WI38 (cell line): ENCODE data around the gene MRGPRF.

Experiments used
- H3K4me3 ChIP-seq: 2 replicates; pipeline ENCODE4 v1.5.1; 2011; ENCODE audit warnings: low read depth, mild to moderate bottlenecking, control low read depth, low read length
- CTCF ChIP-seq: IDR thresholded peaks from 2 replicates; pipeline ENCODE4 v1.5.1; 2012; ENCODE audit warnings: low read depth, mild to moderate bottlenecking, control low read depth, low read length

Gene MRGPRF

DNA sequence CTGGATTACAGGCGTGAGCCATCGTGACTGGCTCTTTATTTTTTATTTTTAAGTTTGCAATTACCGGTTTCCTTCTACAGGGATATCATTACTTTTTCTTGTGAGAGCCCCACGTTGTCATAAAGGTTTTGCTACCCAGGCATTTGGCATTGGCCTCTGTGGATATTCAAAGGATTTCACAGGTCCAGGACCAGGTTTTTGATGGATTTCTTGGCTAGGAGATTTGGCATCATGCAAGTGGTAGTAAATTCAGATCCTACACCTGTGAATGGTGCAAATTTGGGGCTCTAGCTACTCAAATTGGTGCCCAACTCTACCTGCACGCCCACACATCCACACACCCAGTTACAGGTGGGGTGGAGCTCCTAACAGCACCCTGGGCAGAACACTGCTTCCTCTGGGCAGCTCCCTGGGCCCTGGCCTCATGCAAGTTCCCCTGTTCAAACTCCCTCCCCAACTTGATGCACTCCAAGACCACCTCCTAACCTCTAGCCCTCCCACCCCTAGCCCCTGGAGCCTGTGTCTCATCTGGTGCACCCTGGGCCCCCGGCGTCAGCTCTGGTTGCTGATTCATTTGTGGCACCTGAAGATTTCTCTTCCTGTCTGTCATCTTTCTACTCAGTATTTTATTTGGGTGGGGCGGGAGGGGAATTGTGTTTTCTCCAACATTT lies 23.0 kb downstream of the MRGPRF start:
- no peak for TF ChIP-seq CTCF
- no peak overlapping the region for H3K4me3 ChIP-seq

- no peak for TF ChIP-seq CTCF
Measured at GRCh38 chr11:68988491-68988890, 24.6 kb downstream of the MRGPRF start.

DNA sequence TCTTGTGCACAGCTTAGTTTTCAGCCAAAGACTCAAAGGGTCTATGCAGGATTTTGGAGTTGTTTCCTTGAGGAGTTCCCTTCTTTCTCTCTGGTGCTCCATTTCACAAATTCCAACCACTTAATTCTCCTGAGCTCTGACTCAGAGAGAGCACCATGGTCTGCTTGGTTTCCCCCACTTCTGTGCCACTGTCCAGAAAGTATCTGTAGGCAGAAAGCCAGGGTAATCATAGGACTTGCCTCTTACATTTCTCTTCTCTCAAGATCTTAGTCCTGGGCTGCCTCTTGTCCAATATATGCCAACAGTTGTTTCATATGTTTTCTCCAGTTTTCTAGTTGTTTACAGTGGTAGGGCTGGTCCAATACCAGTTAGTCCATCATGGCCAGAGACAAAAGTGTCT lies 25.8 kb downstream of the MRGPRF start:
- no peak for TF ChIP-seq CTCF
- H3K4me3 ChIP-seq = no peak overlapping the region

More at GRCh38 chr11:68988491-68988890, 24.6 kb downstream of the MRGPRF start:
- no peak overlapping the region for H3K4me3 ChIP-seq

DNA sequence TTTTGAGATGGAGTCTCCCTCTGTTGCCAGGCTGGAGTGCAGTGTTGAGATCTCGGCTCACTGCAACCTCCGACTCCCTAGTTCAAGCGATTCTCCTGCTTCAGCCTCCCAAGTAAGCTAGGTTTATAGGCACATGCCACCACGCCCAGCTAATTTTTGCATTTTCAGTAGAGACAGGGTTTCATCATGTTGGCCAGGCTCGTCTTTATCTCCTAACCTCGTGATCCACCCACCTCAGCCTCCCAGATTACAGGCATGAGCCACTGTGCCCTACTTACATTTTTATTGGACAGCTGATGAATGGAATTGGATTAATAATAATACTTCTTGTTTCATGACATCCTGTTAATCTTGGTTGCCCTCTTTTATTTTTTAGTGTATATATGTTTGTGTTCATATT lies 29.2 kb downstream of the MRGPRF start:
- TF ChIP-seq CTCF = no peak
- no peak overlapping the region for H3K4me3 ChIP-seq

DNA sequence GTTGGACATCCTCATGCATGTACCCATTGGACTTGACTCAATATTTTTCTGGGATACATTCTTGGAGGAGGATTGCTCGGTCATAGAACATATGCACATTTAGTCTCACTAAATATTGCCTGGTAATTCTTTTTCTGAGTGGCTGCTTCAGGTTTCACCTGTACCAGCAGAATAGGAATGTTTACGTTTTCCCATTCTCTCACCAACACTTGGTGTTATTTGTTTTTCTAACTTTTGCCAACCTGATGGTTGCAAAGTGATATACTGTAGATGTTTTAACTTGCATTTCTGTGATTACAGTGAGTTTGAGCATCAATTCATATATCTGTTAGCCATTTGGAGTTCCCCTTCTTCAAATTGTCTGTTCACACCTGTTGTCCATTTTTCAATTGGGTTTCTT lies 30.9 kb downstream of the MRGPRF start:
- TF ChIP-seq CTCF = no peak
- no peak overlapping the region for H3K4me3 ChIP-seq

DNA sequence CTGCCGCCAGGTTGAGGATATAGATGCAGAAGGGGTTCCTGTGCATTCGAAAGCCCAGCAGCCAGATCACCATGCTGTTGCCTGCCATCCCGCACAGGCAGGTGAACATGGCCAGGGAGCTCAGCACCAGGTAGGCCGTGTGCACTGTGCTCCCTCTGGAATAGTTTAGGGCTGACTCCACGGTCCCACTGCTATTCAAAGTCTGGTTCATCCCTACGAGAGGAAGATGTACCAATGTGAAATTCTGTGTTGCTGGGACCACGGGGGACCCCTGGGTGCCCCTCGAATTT lies 32.3 kb downstream of the MRGPRF start, which contains the start of gene MRGPRD:
Gene MRGPRD (minus strand): TSS at position 211 of the 290 bp plus-strand sequence. CDS start 0 bp downstream, at position 211.
- H3K4me3 ChIP-seq = no peak within 1 kb of the TSS
- no peak for TF ChIP-seq CTCF

- no peak overlapping the region for H3K4me3 ChIP-seq
- TF ChIP-seq CTCF = no peak
Measured at GRCh38 chr11:68979931-68980775, 32.9 kb downstream of the MRGPRF start.
